ENCODE results near the gene ADCY5. TPM values are rescaled to one million over a fixed set of nuclear protein-coding genes. Genes with fewer than 3 reads are reported as not detected.

The ADCY5 gene
- total RNA-seq, 1 experiment from 2014 or later = 0.49 TPM

DNA sequence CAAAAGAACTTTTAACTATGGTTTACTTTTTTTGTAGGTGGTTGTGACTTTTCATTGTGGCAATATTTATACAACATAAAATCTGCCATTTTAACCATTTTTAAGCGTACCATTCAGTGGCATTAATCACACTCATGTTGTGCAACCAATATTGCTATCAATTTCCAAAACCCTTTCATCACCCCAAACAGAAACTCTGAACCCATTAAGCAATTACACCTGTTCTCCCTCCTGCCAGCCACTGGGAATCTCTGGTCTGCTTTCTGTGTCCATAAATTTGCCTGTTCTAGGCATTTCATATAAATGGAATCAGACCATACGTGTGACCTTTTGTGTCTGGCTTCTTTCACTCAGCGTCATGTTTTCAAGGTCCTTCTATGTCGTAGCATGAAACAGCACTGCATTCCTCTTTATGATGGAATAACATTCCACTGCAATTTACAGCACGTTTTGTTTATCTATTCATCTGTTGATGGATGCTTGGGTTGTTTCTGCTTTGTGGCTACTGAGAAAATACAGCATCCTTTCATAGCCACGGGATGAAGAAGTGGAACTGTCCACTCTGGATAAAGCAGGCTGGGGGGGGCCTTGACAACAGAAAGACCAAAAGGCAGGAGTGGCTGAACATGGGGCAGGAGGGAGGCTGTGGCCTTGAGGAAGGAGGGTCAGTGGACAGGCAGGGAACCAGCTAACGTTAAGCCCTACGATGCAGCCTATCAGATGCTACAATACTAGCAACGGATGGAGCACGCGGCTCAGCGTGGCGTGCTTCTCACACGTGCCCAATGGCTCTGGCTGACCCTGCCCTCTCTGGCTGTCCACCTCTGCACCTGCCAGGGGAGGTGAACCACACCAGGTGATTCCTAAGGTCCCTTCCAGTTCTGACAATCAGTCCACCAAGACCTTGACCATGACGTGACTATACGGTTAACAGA lies 136.3 kb downstream of the ADCY5 start:
- RAD21 ChIA-PET (ENCODE audit: low non-redundant PET in 1 of 2, low total read pairs in 2 of 2, uncharacterized antibody in 2 of 2, unreplicated experiment in 2 of 2) = no interaction called here
- Histone ChIP-seq H3K4me1 (ENCODE audit: control insufficient read depth in 1 of 2, insufficient read depth in 2 of 2, low read length in 2 of 2) (no peaks in the 10 kb centered on the region), H3K27ac (ENCODE audit: low read depth, low read length) (no peak overlapping the region), H2AFZ (ENCODE audit: low read depth, low read length, poor library complexity, severe bottlenecking) (no peak overlapping the region), H3K79me2 (ENCODE audit: insufficient read depth, low read length) (no peaks in the 10 kb centered on the region), H3K4me3 (replicated peaks in 1 of 2; ENCODE audit: low read depth in 1 of 2, low read length in 2 of 2) (no peak overlapping the region), H3K9ac (ENCODE audit: low read length) (no peak overlapping the region), H3K9me3 (ENCODE audit: control insufficient read depth in 1 of 2, insufficient read depth in 1 of 2, low read depth in 1 of 2, low read length in 2 of 2) (no peaks in the 10 kb centered on the region), H3K4me2 (ENCODE audit: low read length) (no peak overlapping the region), H3K36me3 (ENCODE audit: control insufficient read depth in 1 of 2, insufficient read depth in 2 of 2, low read length in 2 of 2) (no peaks in the 10 kb centered on the region), H3K27me3 (ENCODE audit: insufficient read depth, low read length) (peaks cover 30% of the 10 kb centered on the region), H3K9me2 (ENCODE audit: insufficient read depth) (no peaks in the 10 kb centered on the region), H4K20me1 (ENCODE audit: insufficient read depth) (no peaks in the 10 kb centered on the region)
- intact Hi-C loops (cut with micrococcal nuclease) = no loop called here
- no TSS peak for BruUV-seq (replicated peaks)
- no peak for DNase-seq (ENCODE audit: low read depth, low spot score)
- CTCF ChIA-PET = no interaction called here
- no peak for ATAC-seq
- POLR2A ChIA-PET = no interaction called here
- TF ChIP-seq, protein P1, sequence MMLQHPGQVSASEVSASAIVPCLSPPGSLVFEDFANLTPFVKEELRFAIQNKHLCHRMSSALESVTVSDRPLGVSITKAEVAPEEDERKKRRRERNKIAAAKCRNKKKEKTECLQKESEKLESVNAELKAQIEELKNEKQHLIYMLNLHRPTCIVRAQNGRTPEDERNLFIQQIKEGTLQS (IDR thresholded peaks at IDR 0.05) = no peak
- TF ChIP-seq ZFX (IDR thresholded peaks at IDR 0.05) (no peak), CEBPB (IDR thresholded peaks at IDR 0.05; ENCODE audit: low read depth) (no peak), SP1 (IDR thresholded peaks at IDR 0.05; ENCODE audit: low read depth) (no peak), ELF1 (IDR thresholded peaks at IDR 0.05; ENCODE audit: borderline replicate concordance, low read depth) (no peak), EGR1 (IDR thresholded peaks at IDR 0.05; ENCODE audit: low read depth) (no peak), TCF7L2 (IDR thresholded peaks at IDR 0.05; ENCODE audit: borderline replicate concordance, extremely low read depth, insufficient read depth, insufficient read length) (no peak), FOSL1 (IDR thresholded peaks at IDR 0.05; ENCODE audit: low read depth) (no peak), POLR2AphosphoS5 (IDR thresholded peaks at IDR 0.05; ENCODE audit: low read depth, low read length) (no peak), ZNF274 (IDR thresholded peaks at IDR 0.05; ENCODE audit: low read depth, low read length) (no peak), JUND (IDR thresholded peaks at IDR 0.05) (no peak), CBX3 (IDR thresholded peaks at IDR 0.05; ENCODE audit: low read depth) (no peak), RAD21 (IDR thresholded peaks at IDR 0.05; ENCODE audit: low read depth) (no peak), EZH2 (IDR thresholded peaks at IDR 0.05) (no peak), SRF (IDR thresholded peaks at IDR 0.05; ENCODE audit: low read depth) (no peak), YY1 (IDR thresholded peaks at IDR 0.05; ENCODE audit: extremely low read depth, insufficient replicate concordance, low read depth, low read length) (no peak)
- TF ChIP-seq, protein P2, sequence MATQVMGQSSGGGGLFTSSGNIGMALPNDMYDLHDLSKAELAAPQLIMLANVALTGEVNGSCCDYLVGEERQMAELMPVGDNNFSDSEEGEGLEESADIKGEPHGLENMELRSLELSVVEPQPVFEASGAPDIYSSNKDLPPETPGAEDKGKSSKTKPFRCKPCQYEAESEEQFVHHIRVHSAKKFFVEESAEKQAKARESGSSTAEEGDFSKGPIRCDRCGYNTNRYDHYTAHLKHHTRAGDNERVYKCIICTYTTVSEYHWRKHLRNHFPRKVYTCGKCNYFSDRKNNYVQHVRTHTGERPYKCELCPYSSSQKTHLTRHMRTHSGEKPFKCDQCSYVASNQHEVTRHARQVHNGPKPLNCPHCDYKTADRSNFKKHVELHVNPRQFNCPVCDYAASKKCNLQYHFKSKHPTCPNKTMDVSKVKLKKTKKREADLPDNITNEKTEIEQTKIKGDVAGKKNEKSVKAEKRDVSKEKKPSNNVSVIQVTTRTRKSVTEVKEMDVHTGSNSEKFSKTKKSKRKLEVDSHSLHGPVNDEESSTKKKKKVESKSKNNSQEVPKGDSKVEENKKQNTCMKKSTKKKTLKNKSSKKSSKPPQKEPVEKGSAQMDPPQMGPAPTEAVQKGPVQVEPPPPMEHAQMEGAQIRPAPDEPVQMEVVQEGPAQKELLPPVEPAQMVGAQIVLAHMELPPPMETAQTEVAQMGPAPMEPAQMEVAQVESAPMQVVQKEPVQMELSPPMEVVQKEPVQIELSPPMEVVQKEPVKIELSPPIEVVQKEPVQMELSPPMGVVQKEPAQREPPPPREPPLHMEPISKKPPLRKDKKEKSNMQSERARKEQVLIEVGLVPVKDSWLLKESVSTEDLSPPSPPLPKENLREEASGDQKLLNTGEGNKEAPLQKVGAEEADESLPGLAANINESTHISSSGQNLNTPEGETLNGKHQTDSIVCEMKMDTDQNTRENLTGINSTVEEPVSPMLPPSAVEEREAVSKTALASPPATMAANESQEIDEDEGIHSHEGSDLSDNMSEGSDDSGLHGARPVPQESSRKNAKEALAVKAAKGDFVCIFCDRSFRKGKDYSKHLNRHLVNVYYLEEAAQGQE (IDR thresholded peaks at IDR 0.05; ENCODE audit: low read depth) = no peak
- TF ChIP-seq, protein P3, sequence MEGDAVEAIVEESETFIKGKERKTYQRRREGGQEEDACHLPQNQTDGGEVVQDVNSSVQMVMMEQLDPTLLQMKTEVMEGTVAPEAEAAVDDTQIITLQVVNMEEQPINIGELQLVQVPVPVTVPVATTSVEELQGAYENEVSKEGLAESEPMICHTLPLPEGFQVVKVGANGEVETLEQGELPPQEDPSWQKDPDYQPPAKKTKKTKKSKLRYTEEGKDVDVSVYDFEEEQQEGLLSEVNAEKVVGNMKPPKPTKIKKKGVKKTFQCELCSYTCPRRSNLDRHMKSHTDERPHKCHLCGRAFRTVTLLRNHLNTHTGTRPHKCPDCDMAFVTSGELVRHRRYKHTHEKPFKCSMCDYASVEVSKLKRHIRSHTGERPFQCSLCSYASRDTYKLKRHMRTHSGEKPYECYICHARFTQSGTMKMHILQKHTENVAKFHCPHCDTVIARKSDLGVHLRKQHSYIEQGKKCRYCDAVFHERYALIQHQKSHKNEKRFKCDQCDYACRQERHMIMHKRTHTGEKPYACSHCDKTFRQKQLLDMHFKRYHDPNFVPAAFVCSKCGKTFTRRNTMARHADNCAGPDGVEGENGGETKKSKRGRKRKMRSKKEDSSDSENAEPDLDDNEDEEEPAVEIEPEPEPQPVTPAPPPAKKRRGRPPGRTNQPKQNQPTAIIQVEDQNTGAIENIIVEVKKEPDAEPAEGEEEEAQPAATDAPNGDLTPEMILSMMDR (IDR thresholded peaks at IDR 0.05 in 2 of 3, conservative IDR thresholded peaks at IDR 0.05 in 1 of 3; ENCODE audit: borderline replicate concordance in 1 of 3, insufficient read depth in 1 of 3, low read depth in 2 of 3, low read length in 2 of 3) = no peak
- TF ChIP-seq, protein P4, sequence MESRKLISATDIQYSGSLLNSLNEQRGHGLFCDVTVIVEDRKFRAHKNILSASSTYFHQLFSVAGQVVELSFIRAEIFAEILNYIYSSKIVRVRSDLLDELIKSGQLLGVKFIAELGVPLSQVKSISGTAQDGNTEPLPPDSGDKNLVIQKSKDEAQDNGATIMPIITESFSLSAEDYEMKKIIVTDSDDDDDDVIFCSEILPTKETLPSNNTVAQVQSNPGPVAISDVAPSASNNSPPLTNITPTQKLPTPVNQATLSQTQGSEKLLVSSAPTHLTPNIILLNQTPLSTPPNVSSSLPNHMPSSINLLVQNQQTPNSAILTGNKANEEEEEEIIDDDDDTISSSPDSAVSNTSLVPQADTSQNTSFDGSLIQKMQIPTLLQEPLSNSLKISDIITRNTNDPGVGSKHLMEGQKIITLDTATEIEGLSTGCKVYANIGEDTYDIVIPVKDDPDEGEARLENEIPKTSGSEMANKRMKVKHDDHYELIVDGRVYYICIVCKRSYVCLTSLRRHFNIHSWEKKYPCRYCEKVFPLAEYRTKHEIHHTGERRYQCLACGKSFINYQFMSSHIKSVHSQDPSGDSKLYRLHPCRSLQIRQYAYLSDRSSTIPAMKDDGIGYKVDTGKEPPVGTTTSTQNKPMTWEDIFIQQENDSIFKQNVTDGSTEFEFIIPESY (IDR thresholded peaks at IDR 0.05; ENCODE audit: extremely low read depth, insufficient replicate concordance, low read length) = no peak
